GM10847 (cell line): ENCODE measurements around the gene FRMD4A.

Experiments
- POLR2A ChIP-seq: IDR thresholded peaks from 2 replicates; pipeline ENCODE4 v1.6.1; 2011; ENCODE audit not compliant: insufficient read length; ENCODE audit errors: extremely low read depth

FRMD4A gene

GRCh38 chr10:14060320-14061070, 270.2 kb downstream of the FRMD4A start:
- TF ChIP-seq POLR2A = no peak

DNA sequence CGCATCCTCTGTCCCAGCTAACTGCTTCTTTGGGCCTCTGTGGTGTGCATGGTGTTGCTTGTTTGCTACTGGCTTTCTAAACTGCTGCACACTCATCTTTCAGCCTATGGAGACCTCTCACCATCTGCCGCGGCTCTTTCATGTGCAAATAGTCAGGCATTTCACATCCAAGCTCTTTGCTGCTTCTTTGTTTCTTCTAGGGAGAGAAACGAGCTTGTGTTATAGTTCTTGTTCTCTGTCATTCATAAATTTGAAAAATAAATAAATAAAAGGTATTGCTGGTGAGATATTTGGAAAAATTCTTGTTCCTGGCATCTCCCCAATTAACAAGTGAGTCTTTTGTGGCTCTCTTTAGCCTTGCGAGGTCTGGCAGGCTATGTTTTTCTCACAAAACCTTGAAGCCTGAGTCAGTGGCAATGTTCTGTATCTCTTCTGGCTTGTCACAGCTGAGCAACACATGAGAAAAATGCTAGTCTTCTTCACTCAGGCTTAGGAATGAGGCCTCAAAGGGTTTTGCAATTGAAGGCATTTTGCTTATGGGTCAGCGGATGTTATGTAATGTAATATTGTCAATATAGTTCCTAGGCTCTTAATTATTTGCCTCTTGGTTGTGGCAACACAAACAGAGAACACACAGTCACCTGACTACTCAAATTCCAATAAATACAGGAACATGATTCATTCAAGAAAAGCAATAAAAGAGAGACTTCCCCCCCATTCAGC, 274.0 kb downstream of the FRMD4A start:
- TF ChIP-seq POLR2A = no peak

DNA sequence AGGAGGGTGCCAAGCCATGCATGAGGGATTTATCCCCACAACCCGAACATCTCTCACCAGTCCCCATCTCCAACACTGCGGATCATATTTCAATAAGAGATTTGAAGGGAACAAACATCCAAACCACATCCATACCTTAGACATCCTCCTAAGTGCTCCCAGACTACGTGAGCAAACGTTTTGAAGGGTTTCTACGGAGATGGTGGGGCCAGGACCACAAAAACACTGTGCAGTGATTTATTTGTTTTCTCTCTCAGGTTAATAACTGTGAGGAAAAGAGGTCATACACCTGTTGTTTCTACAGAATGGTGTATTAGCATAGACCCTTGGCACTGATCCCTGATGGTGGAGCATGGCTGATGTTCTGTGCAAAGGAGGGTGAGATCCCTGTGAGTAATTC, 277.8 kb downstream of the FRMD4A start:
- no peak for TF ChIP-seq POLR2A

GRCh38 chr10:14050598-14050997, 280.1 kb downstream of the FRMD4A start:
- TF ChIP-seq POLR2A = no peak

GRCh38 chr10:14048930-14049613, 281.7 kb downstream of the FRMD4A start:
- no peak for TF ChIP-seq POLR2A

- TF ChIP-seq POLR2A = no peak
Measured at GRCh38 chr10:14047431-14047830, 283.3 kb downstream of the FRMD4A start.

DNA sequence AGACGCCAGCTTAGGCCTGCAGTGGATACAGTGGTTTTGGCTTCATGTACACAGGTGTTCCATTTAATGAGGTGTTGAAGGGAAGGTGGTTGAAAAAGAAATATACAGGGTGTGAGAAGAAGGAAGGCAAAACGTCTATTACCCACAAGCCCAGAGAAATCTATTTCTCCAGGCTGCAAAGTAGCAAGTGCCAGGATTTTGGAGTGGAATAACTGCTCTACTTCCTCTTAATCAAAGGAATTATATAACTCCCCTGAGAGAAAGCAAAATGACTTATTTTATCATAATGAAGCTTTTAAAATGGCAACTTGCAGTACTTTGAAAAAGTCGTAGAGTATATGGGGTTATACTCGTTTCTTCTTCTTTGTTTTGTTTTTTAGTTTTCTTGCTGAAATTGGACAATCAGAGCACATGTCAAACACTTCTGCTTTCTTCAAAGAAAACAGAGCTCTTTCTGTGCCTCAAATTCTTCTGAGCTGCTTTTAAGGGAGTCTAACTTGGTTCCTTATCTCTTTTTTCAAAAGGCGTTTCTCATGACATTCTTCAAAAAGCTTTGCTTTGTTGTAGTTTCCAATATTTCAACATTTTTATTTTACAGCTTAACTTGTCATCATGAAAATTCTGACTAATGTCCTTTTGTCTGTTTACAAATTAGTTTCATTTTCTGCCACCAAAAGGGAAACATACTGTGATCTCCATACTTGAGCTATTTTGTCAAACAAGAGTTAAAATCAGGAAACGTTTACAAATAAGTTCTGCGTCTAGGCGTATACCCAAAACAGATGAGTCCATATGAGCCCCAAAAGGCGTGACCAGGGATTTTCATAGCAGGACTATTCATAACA, 289.7 kb downstream of the FRMD4A start:
- no peak for TF ChIP-seq POLR2A

DNA sequence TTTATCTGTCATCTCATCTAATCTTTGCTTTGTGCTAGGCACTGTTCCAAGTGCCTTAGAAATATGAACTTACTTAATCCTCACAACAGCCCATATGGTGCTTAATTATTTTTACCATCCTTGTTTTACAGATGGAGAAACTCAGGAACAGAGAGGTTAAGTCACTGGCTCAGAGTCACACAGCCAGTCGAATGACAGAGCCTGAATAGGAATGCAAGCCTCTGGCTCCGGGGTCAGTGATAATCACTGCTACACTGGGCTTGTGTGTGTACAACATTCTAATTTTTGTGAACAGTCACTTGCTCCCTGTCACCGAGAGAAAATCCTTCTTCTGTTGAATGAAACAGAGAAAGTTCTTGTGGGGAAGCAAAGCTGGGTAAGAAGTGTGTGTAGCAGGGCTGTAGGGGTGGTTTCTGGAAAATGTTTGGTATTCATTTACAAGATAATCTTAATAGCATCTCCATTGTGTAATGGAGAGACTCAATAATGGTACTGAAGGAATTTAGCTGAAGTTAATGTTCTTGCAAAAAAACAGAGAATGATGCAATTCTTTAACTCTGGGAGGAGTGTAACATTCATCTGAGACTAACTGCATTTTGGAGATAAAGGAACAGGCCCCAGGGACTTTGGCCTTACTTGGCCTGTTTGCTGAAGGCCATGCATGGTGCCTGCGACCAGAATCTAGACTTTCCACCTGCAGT, 290.6 kb downstream of the FRMD4A start:
- no peak for TF ChIP-seq POLR2A

DNA sequence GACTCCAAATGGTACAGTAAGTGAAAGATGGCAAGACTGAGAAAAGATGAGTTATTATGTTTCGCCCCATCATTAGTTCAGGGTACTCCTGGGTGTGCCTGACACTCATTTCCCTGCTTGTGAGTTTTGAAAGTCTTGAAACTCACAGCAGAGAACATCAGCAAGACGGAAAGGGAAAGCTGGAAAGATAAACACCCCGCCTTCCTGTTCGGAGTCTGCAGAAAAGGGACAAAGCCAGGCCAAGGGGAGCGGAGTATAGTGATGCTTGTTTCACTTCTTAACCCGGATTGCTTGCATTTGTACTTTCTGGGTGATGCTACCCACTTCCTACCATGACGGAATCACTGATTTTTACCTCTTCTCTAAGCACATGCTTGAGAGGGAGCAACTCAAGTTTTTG, 294.5 kb downstream of the FRMD4A start:
- TF ChIP-seq POLR2A = no peak

- no peak for TF ChIP-seq POLR2A
Measured at GRCh38 chr10:14035506-14035905, 295.2 kb downstream of the FRMD4A start.

- no peak for TF ChIP-seq POLR2A
Measured at GRCh38 chr10:14032406-14032998, 298.2 kb downstream of the FRMD4A start.

DNA sequence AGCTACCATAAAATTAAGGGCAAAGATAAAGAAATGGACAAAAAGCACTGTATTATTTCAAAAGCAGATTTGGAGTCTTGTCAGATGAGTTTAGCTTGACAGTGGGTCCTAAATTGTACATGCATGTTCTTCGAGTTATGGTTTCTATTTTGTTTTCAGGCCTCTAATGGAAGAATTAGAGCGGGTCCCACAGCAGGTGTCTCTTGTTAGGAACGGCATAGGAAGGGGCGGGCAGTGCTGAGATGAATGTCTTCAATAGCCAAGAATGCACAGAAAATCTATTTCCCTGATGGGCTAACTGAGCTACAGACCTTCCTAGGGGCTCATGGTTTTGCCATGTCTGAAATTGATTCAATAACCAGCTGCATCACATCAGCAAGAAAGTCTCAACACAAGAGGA, 304.4 kb downstream of the FRMD4A start:
- TF ChIP-seq POLR2A = no peak

- no peak for TF ChIP-seq POLR2A
Measured at GRCh38 chr10:14025283-14026189, 305.2 kb downstream of the FRMD4A start.
